ENCODE results near the gene CFAP61.
"Not testable (repeated sequence)": the region's sequence is repeated elsewhere in the genome, so short reads cannot be mapped to it uniquely, and the experiment has no call there.

Gene CFAP61

GRCh38 chr20:20211274-20211987 lies 159.1 kb downstream of the CFAP61 start:
- peak; percentile 98 for DNase-seq

GRCh38 chr20:20211988-20212518 lies 159.7 kb downstream of the CFAP61 start:
- peak; percentile 73 for DNase-seq

GRCh38 chr20:20212675-20213096 lies 160.4 kb downstream of the CFAP61 start:
- peak; percentile 72 for DNase-seq

GRCh38 chr20:20213526-20214121 lies 161.3 kb downstream of the CFAP61 start:
- DNase-seq: no peak

GRCh38 chr20:20214757-20215275 lies 162.5 kb downstream of the CFAP61 start:
- DNase-seq: peak; percentile 76

GRCh38 chr20:20215976-20216727 lies 163.8 kb downstream of the CFAP61 start:
- DNase-seq: peak; percentile 98

GRCh38 chr20:20216941-20217340 lies 164.6 kb downstream of the CFAP61 start:
- DNase-seq: no peak

GRCh38 chr20:20217621-20218020 lies 165.3 kb downstream of the CFAP61 start:
- no peak for DNase-seq

- DNase-seq: not testable (repeated sequence)
These were observed 165.8 kb downstream of the CFAP61 start for GRCh38 chr20:20218106-20218505.

GRCh38 chr20:20219016-20219415 lies 166.7 kb downstream of the CFAP61 start:
- no peak for DNase-seq

- DNase-seq: no peak
These were observed 167.8 kb downstream of the CFAP61 start for GRCh38 chr20:20220134-20220533.

GRCh38 chr20:20223981-20224380 lies 171.6 kb downstream of the CFAP61 start:
- no peak for DNase-seq

- DNase-seq: peak; percentile 37
These were observed 172.5 kb downstream of the CFAP61 start for GRCh38 chr20:20224806-20225205.

- peak; percentile 77 for DNase-seq
These were observed 173.2 kb downstream of the CFAP61 start for GRCh38 chr20:20225325-20226043.

GRCh38 chr20:20226554-20226953 lies 174.2 kb downstream of the CFAP61 start:
- no peak for DNase-seq

- DNase-seq: no peak
These were observed 174.8 kb downstream of the CFAP61 start for GRCh38 chr20:20227013-20227571.

GRCh38 chr20:20228351-20228750 lies 176.0 kb downstream of the CFAP61 start:
- DNase-seq: no peak

GRCh38 chr20:20229595-20229994 lies 177.3 kb downstream of the CFAP61 start:
- no peak for DNase-seq

GRCh38 chr20:20230741-20231140 lies 178.4 kb downstream of the CFAP61 start:
- no peak for DNase-seq

- no peak for DNase-seq
These were observed 179.4 kb downstream of the CFAP61 start for GRCh38 chr20:20231528-20232298.

- DNase-seq: no peak
These were observed 180.7 kb downstream of the CFAP61 start for GRCh38 chr20:20233041-20233514.
